RCC 7860 (cell line): ENCODE measurements around the gene NR4A1.

ENCODE experiments used
- DNase-seq: peaks from one replicate; pipeline ENCODE4 v3.0.0-alpha.2; 2015; ENCODE audit warnings: low spot score
- FAIRE-seq: peaks from 2 replicates; lab custom pipeline; 2012; peaks lifted over from hg19 to GRCh38; lab: Jason Lieb, UNC

NR4A1 gene

DNA sequence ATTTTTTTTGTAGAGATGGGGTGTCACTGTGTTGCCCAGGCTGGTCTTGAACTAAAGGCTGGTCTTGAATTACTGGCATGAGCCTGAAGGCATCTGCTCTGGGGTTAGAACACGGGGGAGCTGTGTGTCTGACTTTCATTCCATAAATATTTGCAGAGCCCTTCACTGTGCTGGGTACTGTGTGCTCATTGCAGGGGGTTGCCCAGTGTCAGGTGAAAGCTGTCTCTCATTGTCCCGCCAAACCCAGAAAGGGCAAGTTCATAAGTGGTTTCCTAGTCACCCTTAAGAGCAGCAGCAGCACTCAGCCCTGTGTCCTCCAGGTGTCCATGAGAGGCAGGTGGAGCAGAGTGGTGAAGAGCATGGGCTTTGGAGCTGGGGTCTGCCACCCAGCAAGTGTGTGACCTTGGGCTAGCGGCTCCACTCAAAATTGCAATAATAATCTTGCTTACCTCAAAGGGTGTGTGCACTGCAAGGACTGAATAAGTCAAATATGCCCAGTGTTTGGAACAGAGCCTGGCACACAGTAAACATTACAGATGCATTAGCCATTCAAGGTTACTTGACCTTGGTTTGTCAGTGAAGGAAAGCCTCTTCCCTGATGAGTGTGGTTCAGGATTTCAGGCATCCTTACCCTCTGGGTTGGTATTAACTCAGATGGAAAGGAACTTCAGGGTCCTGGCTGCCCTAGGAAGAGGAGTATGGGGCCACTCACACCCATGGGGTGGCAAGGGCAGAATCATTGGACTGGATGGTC, 23.9 kb downstream of the NR4A1 start:
- FAIRE-seq (no peak), DNase-seq (no peak)

DNA sequence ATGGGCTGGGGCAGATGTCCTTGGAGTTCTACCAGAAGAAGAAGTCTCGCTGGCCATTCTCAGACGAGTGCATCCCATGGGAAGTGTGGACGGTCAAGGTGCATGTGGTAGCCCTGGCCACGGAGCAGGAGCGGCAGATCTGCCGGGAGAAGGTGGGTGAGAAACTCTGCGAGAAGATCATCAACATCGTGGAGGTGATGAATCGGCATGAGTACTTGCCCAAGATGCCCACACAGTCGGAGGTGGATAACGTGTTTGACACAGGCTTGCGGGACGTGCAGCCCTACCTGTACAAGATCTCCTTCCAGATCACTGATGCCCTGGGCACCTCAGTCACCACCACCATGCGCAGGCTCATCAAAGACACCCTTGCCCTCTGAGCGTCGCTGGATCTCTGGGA, 25.6 kb downstream of the NR4A1 start:
- FAIRE-seq (no peak), DNase-seq (no peak)

DNA sequence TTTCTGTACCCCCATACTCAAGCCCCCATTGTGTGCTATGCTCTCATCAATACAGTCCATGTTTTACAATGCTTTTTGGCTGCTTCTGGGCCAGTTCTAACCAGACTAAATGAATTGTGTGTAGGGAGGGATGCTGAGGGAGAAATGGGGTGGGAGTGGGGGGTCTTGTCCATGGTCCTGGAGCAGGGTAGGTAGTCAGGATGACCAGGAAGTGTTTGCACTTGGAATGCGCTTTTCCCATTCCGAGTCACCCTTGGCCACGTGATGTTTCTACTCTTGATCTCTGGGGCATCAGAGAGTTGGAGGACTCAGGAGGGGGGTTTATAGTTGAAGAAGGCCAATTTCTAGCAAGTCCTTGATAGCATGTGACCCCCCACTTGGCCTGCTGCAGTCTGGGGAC, 27.0 kb downstream of the NR4A1 start:
- no peak for FAIRE-seq
- no peak for DNase-seq

DNA sequence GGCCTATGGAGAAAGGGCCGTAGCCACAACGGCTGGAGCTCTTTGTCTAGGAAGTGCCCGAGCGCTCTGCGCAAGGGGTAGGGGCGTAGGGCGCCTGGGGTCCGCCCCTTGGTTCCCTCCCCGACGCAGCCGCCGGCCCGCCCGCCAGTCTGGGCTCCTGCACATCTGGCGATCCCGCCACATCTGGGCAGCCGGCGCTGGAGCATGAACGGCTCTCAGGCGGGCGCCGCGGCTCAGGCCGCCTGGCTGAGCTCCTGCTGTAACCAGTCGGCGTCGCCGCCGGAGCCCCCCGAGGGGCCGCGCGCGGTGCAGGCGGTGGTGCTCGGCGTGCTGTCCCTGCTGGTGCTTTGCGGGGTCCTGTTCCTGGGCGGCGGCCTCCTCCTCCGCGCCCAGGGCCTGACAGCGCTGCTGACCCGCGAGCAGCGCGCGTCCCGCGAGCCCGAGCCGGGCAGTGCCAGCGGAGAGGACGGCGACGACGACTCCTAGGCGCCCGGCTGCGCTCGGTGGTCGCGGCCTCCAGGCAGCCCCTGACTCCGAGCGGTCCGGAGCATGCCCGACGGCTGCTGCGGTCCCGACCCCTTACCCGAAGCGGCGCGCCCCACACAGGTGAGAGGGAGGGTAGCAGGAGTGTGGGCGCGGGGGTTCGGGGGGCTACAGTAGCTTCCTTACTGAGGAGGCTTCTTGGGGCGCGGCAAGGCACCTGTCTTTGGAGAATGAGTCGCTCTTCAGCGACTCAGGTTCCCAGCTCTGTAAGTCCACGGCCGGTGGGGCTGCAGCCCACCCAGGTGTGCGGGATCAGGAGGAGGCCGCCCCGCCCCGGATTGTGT, 28.5 kb downstream of the NR4A1 start, which contains the start of gene SMIM41:
Gene SMIM41, plus strand, starts transcription at position 129 of the 827 bp plus-strand sequence. Its CDS starts 76 bp downstream, at position 205.
- no peak for DNase-seq
- no peak for FAIRE-seq

DNA sequence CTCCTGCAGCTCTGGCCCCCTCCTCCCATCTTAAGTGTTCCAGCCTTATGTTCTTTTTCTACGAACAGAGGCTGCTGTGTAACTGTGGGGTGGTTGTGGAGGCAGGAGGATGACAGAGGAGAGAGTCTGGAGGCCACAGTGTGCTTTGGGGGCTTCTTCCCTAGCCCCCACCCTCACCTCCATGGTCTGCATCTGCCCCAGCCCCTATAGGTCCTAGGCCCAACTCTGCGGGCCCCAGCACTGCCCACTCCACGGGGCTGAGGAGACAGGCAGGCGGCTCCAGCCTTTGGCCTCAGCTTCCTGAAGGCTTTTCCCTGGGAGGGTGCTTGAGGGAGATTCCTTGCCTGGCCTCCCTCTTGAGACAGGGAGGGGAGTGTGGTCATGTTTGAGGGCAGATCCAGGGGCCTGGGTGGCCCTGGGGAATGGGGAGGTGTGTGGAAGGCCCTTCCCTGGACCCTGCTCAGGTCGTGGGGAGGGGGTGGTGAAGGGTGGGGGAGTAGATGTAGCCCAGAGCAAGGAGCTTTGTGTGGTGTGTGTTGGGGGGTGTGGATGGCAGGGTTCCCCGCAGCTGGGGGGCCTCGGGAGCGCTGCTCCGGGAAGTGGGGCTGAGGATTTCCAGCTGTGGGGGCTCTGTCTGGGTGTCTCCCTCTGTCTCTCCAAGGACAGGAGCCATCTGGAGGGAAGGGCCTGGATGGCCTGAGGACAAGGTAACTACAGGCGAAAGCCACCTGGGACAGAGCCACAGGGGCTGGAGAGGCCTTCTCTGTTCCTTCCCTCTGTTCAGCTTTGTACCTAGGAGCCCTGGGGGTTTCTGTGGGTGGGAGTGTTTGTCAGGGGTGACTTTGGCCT, 29.4 kb downstream of the NR4A1 start:
- FAIRE-seq, result no peak

DNA sequence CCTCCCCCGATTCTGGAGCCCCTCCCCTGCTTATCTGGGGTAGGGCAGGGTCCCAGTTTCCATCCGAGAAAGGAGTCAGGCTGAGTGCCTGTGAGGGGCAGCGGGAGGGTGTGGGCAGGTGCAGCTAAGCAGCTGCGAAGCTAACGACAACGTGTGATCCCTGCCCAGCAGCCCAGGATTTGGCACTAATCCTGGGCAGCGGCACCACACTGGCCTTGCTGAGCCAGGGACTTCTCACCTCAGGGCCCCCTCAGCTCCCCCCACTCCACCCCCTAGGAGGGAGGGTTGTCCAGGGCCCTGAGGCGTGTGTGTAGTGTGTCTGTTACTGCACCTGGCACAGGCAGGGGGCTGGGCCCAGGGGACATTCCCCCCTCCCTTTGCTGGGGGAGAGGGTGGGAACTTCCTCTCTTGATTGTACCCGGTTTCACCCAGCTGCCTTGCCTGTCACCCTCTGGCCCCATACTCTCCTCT, 30.1 kb downstream of the NR4A1 start:
- FAIRE-seq (no peak), DNase-seq (no peak)

More for the DNA sequence above, 29.4 kb downstream of the NR4A1 start:
- no peak for DNase-seq

DNA sequence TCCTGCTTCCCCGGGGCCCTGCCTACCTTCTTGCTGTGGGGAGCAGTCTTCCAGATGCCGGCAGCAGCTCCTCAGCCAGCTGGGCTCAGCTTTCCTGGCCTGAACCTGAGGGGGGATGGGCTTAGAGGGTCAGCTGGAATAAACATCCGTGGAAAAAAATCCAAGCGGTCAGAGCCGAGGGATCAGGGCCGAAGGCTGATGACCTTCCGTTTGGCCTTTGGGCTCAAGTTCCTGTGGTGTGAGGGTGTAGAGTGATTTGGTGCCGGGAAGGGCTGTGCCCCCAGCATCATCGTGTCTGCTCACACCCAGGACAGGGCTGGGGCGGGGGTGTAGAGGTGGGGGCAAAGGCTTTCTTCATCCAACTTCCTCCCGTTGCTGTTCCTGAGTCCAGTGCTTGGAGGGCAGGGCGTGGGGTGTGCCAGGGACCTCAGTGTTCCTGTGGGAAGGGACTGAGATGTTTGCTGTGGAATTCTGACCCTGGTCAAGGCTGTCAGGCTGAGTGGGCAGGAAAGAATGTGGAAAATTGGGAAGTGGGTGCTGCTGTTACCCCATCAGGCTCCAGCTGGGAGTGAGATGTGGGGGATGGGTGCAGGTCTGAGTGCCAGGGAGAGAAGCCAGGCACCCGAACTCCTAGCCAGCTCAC, 30.9 kb downstream of the NR4A1 start:
- DNase-seq (no peak), FAIRE-seq (no peak)

DNA sequence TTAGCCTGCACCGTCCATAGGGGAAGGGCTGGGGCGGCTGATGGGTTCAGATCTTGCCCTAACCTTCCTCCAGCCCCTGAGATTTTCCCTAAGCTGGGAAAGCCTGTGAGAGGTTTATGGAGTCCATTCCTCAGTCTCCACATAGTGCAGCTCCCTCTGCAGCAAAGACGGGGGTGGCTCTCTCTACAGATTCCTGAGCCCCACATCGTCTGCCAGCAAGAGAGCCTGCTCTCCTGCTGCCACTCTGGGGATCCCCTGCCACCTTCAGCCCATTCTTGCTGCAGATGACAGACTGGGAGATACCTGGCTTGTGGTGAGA, 31.4 kb downstream of the NR4A1 start:
- FAIRE-seq (no peak), DNase-seq (no peak)

DNA sequence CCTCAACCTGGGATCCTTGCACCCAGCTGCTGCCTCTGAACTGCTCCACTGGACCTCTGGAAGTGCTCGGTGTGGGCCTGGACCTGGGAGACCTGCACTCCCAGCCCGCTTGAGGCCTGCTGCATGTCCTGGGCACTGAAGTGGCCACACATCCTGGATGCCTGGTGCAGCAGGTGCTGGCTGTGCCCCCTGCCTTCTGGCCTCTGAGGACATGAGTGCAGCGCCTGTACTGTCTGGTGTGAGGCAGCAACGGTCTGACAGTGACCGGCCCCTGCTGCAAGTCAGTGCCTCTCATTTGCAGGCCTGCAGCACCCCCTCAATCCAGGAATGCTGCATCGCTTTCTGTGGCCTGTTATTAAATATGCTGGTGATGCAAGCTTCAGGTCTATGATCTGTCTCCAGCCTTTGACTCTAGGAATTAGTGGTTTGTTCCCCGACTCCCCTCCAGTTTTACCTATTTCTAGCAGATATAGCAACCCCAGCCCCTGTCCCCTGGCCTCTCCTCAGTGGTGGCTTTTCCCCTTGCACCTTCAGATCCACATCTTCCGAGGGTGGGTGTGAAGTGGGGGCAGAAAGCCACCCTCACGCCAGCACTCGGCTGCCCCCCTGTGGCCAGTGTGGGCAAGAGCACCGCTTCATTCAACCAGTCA, 31.9 kb downstream of the NR4A1 start:
- DNase-seq (no peak), FAIRE-seq (no peak)

DNA sequence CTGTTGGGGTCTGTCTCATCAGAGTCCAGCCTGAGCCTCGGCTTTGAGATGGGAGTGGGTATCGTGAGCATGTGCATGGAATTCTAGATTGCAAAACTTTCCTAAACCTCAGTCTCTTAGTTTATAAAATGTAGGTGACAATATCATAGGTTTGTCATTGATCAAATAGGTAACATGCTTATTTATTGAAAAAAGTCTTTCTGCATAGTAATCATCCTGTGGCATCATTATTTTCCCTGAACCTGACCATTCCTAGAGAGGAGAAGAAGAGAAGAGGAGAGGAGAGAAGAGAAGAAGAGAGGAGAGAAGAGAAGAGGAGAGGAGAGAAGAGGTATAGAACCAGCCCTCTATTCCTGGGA, 32.4 kb downstream of the NR4A1 start:
- FAIRE-seq (no peak), DNase-seq (no peak)

DNA sequence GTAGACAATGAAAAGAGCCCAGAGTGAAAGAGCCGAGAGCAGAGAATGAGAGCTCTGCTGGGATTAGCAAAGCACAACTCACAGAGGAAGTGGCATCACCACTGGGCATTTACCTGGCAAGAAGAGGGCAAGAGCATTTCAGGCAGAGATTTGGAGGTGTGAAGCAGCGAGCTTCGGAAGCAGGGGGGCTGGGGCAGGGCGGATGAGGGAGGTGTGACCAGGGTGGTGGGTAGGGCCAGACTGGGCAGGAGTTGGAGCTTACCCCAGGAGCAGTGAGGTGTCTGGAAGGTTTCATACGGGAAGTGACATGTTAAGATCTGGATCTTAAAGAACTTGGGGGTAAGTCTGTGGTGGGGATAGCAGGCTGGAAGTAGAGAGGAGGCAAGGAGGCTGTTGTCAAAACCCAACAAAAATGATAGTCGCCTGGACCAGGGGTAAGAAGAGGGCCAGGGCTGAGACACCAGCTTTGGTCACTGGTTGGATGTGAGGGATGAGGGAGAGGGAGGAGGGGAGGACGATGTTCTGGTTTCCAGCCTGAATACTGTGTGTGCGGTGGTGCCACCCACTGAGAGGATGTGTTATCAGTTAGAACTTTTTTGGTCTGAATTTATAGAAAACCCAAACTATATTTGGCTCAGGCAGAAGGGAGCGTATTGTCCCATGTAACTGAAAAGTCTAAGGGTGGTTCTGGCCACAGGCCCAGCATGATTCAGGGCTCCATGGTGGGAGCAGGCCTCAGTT, 33.4 kb downstream of the NR4A1 start:
- FAIRE-seq (no peak), DNase-seq (no peak)

DNA sequence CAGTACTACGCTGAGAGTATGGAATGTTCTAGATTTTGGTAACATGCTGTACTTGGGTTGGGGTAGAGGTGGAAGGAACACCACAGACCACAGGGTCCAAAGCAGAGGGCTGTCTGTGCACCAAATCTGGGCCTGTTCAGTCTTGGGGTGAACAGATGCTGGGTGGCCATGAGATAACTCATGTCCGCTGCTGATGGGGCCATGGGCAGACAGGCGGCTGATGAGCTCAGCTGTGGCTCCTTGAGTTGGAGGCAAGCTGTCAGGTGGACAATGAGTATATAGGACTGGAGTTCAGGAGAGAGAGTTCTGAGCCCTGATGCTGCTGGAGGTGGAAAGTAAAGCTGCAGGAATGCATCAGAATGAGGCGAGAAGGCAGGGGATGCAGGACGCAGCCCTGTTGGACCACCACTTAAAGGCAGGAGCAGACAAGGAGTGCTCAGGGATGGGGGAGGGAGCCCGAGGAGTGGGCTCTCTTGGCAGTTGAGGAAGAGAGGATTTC, 34.5 kb downstream of the NR4A1 start:
- DNase-seq (no peak), FAIRE-seq (no peak)

DNA sequence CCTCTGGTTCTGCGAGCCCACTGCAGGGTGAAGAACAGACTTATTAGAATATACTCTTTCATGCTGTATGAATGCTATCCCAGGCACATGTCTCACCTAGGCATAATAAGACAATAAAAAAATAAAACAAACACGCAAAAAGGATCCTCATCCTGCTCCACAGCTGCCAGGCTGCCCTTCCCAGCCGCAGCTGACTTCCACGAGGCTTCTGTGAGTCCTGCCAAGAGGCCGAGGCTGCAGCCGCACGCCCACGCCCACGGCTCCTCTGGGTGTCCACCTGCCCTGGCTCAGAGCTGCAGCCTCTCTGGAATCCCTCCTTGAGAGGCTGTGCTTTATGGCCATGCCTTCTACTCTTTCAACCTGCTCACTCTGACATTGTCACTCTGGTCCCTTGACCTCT, 35.1 kb downstream of the NR4A1 start:
- no peak for DNase-seq
- FAIRE-seq, result no peak

DNA sequence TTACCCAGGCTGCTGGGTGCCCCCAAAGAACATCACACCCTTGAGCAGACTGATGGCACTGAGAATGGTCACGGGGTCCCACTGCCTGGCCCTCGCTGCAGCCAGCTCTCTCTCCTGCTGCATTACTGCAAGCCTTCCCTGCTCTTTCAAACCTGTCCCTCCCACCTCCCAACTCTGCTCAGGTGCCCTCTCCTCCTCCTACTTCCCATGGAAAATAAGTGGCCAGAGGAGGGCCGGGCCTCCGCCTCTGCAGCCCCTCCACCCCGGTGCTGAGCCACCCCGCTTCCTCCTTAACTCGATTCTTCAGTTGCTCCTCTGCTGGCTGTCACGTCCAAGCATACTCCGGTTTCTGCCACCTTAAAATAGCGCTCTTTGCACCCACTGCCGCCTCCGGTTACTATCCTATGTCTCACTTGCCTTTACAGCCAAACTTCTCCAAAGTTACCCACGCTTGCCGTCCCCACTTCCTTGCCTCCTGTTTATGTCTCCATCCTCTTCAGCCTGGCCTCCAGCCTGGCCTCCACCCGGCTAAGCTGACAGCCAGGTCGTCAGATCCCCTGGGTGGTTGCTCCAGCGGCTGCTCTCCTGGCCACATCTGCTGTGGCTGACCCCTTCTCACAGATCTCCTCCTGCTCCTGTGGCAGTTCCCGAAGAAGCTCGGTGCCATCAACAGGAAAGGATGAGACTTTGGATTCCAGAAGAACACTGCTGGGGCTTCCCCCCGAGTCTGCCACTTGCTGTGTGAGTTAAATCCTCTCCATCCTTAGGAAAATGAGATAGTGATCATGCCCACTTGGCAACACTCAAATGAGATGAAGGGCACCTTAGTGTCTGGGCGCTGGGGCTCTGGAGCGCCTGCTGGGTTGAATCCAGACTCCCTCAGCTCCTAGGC, 35.9 kb downstream of the NR4A1 start:
- FAIRE-seq (no peak), DNase-seq (no peak)

DNA sequence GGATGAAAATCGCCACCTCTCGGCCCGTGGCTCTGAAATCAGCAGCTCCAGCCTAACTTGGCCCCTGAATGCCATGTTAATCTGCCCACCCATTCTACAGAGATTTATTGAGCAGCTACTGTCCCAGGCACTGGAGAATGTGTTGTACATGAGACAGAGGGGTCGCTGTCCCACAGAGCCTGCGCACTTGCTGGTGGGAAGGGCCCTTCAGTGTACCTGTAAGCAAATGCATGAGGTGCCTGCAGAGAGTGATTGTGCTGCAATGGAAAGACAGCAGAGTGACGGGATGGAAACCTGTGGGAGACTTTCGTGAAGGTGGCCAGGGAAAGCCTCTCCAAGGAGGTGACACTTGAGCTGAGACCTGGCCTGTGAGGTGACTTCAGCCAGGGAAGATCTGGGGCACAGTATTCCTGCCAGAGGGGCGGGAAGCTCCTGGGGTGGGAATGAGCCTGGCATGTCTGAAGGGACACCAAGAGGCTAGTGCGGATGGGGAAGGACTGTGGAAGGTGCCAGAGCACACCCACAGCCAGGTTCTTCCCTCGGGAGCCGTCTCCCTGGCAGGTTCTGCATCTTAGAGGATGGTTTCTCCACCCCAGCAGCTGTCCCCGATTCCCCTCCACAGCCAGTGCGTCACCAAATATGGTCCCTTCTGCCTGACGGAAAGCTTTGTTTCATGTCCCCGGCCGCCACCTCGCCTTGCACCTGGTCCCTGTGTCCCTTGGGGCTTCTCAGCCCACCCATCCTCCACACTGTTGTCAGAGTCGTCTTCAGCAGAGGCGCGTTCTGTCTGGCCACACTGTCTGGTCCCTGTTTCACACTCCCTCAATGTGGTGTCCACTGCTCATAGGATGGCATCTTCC, 36.9 kb downstream of the NR4A1 start:
- DNase-seq (no peak), FAIRE-seq (no peak)

DNA sequence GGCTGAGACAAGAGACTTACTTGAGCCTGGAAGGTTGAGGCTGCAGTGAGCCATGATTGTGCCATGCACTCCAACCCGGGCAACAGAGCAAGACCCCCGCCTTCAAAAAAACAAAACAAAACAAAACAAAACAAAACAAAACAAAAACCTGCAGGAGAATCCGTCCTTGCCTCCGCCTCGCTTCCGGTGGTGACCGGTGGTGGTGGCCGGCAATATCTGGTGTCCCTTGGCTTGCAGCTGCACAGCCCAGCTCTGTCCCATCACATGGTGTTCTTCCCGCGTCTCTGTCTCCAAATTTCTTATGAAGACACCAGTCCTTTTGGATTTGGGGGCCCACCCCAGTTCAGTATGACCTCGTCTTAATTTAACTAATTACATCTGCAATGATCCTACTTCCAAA, 38.2 kb downstream of the NR4A1 start:
- DNase-seq (no peak), FAIRE-seq (no peak)

DNA sequence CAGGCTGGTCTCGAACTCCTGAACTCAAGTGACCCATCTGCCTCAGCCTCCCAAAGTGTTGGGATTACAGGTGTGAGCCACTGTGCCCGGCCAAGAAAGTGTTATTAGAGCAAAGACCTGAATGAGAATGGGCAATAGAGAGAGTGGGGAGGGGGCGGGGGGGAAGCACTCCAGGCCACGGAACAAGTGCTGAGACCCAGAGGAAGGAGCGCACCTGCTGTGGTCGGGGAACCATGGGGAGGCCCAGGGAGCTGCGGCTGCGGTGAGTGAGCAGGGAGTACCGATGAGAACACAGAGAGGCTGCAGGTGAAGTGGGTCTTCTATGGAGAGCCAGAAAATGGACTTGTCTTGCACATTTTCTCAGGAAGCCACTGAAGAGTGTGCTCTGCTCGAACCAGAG, 39.0 kb downstream of the NR4A1 start:
- FAIRE-seq (no peak), DNase-seq (no peak)

DNA sequence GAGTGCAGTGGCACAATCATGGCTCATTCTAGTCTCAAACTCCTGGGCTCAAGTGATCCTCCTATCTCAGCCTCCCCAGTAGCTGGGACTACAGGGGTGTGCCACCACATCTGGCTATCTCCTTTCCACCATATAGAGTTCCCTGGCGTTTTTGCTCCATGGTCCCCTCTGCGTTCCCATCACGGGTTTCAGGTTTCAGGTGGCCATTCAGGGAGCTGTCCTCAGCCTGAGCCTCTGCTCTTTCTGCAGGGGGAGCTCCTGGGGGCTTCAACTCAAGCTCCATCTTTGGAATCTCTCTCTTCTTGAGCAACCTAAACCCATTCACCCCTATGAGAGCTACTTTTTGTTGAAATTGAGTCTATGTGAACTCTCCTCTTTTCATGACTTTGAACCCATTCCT, 39.8 kb downstream of the NR4A1 start:
- DNase-seq (no peak), FAIRE-seq (no peak)
